Smooth muscle cell (in vitro differentiated cells): Measurements from ENCODE around the gene PROCA1. TPM values are rescaled to one million over a fixed set of nuclear protein-coding genes. Genes with fewer than 3 reads are reported as not detected.
"Not testable (repeated sequence)": the region's sequence is repeated elsewhere in the genome, so short reads cannot be mapped to it uniquely, and the experiment has no call there.

Experiments used
- DNase-seq: peaks from one replicate; lab custom pipeline; 2025; ENCODE audit not compliant: unreplicated experiment; lab: John Stamatoyannopoulos, UW
- H2AFZ ChIP-seq: fragments of 200-600 bp; sonication (generic); 2 replicates; pipeline ENCODE4 v1.6.0; 2016; ENCODE audit warnings: antibody characterized with exemption, low read depth, mild to moderate bottlenecking
- H3F3A ChIP-seq: fragments of 200-600 bp; sonication (generic); 2 replicates; pipeline ENCODE4 v1.6.0; 2017; ENCODE audit warnings: antibody characterized with exemption, low read depth
- H3K27ac ChIP-seq: fragments of 200-600 bp; sonication (generic); 2 replicates; pipeline ENCODE4 v1.5.1; 2016; ENCODE audit warnings: low read depth, mild to moderate bottlenecking
- H3K27me3 ChIP-seq: fragments of 200-600 bp; sonication (generic); 2 replicates; pipeline ENCODE4 v1.6.1; 2016; ENCODE audit warnings: low read depth, mild to moderate bottlenecking
- H3K36me3 ChIP-seq: fragments of 200-600 bp; sonication (generic); 2 replicates; pipeline ENCODE4 v1.5.1; 2016; ENCODE audit warnings: low read depth
- H3K4me1 ChIP-seq: fragments of 200-600 bp; sonication (generic); 2 replicates; pipeline ENCODE4 v1.5.1; 2016; ENCODE audit warnings: low read depth
- H3K4me2 ChIP-seq: fragments of 200-600 bp; sonication (generic); 2 replicates; pipeline ENCODE4 v1.6.0; 2016; ENCODE audit warnings: mild to moderate bottlenecking
- H3K4me3 ChIP-seq: fragments of 200-600 bp; sonication (generic); 2 replicates; pipeline ENCODE4 v1.5.1; 2016; ENCODE audit warnings: mild to moderate bottlenecking
- H3K79me2 ChIP-seq: fragments of 200-600 bp; sonication (generic); 2 replicates; pipeline ENCODE4 v1.6.0; 2016; ENCODE audit warnings: low read depth, mild to moderate bottlenecking
- H3K9ac ChIP-seq: fragments of 200-600 bp; sonication (generic); 2 replicates; pipeline ENCODE4 v1.6.0; 2016; ENCODE audit warnings: low read depth
- H3K9me3 ChIP-seq: fragments of 200-600 bp; sonication (generic); replicated peaks from 2 replicates; pipeline ENCODE4 v1.5.1; 2016; ENCODE audit warnings: low read depth
- H4K20me1 ChIP-seq: fragments of 200-600 bp; sonication (generic); 2 replicates; pipeline ENCODE4 v1.6.0; 2016; ENCODE audit warnings: low read depth
- WGBS: methylation state at CpG from one replicate; pipeline ENCODE4 v1.1.7; 2016; ENCODE audit warnings: low lambda C conversion rate; 5-methylcytosine and 5-hydroxymethylcytosine counted together
- polyA plus RNA-seq: library from polyadenylated mRNA; unstranded; fragments of >200 nt; fragmentation: Nextera tagmentation; extraction: Ambion mirVana; gene quantifications from 2 replicates; pipeline ENCODE4 v1.2.1, GENCODE V29; 2016
- total RNA-seq: library from RNA; depleted of rRNA; stranded (reverse); fragments of >200 nt; gene quantifications from 2 replicates; pipeline ENCODE4 v1.2.3, GENCODE V29; 2014
- TF ChIP-seq, protein P1 (sequence below): fragments of 200-600 bp; sonication (generic); IDR thresholded peaks from 2 replicates; pipeline ENCODE4 v1.5.1; 2017; ENCODE audit warnings: borderline replicate concordance, mild to moderate bottlenecking, antibody characterized with exemption; ENCODE audit not compliant: insufficient read depth, poor library complexity, severe bottlenecking

PROCA1 gene
- total and polyA plus RNA-seq, 2 experiments from 2014 or later, result 3.0 TPM

GRCh38 chr17:28737316-28737715 is 25.6 kb upstream of the PROCA1 start:
- 98% methylated on average over 12 of the region's 12 CpGs for WGBS
- H3K27me3 ChIP-seq, result no peaks in the 10 kb centered on the region
- no peak overlapping the region for H3K27ac ChIP-seq
- H3F3A ChIP-seq, result no peaks in the 10 kb centered on the region
- H3K79me2 ChIP-seq, result no peaks in the 10 kb centered on the region
- H3K4me2 ChIP-seq, result no peak overlapping the region
- TF ChIP-seq, protein P1, sequence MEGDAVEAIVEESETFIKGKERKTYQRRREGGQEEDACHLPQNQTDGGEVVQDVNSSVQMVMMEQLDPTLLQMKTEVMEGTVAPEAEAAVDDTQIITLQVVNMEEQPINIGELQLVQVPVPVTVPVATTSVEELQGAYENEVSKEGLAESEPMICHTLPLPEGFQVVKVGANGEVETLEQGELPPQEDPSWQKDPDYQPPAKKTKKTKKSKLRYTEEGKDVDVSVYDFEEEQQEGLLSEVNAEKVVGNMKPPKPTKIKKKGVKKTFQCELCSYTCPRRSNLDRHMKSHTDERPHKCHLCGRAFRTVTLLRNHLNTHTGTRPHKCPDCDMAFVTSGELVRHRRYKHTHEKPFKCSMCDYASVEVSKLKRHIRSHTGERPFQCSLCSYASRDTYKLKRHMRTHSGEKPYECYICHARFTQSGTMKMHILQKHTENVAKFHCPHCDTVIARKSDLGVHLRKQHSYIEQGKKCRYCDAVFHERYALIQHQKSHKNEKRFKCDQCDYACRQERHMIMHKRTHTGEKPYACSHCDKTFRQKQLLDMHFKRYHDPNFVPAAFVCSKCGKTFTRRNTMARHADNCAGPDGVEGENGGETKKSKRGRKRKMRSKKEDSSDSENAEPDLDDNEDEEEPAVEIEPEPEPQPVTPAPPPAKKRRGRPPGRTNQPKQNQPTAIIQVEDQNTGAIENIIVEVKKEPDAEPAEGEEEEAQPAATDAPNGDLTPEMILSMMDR, result no peak
- no peak overlapping the region for H2AFZ ChIP-seq
- H3K36me3 ChIP-seq, result no peaks in the 10 kb centered on the region
- H3K4me3 ChIP-seq, result no peak overlapping the region
- no peak overlapping the region for H3K9ac ChIP-seq
- no peaks in the 10 kb centered on the region for H3K9me3 ChIP-seq
- no peaks in the 10 kb centered on the region for H4K20me1 ChIP-seq
- H3K4me1 ChIP-seq, result no peaks in the 10 kb centered on the region
- DNase-seq, result no peak

- not testable (repeated sequence) for H3F3A ChIP-seq, DNase-seq, H3K79me2 ChIP-seq, H3K36me3 ChIP-seq, H3K9ac ChIP-seq, H3K4me3 ChIP-seq, H4K20me1 ChIP-seq, H2AFZ ChIP-seq, H3K27me3 ChIP-seq, H3K4me1 ChIP-seq, H3K9me3 ChIP-seq, H3K27ac ChIP-seq, H3K4me2 ChIP-seq
- WGBS, result 92% methylated on average over 7 of the region's 8 CpGs
Observed at GRCh38 chr17:28735913-28736769, 24.5 kb upstream of the PROCA1 start.

DNA sequence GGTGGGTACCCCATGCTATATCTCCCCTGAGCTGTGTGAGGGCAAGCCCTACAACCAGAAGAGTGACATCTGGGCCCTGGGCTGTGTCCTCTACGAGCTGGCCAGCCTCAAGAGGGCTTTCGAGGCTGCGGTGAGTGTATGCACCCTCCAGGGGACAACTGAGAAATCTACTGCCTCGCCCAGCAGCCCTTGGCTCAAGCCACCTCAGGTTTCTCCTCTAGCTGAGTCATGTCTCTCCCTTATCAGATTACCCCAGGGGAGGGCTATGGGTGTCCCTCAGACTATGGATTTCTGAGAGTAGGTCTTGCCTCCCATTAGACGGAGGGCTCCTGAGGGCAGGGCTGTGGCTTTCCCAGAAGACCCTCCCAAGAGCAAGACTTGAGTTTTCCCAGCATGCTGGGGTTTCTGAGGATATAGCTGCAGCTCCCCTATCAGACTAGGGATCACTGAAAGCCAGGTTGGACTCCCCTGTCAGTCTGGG is 23.6 kb upstream of the PROCA1 start:
- Histone ChIP-seq H3K4me3 (no peak overlapping the region), H3K9me3 (no peaks in the 10 kb centered on the region), H4K20me1 (no peaks in the 10 kb centered on the region), H3F3A (no peaks in the 10 kb centered on the region), H3K36me3 (no peaks in the 10 kb centered on the region), H3K9ac (no peak overlapping the region), H3K79me2 (no peaks in the 10 kb centered on the region), H3K4me2 (no peak overlapping the region), H3K4me1 (no peaks in the 10 kb centered on the region), H2AFZ (no peak overlapping the region), H3K27me3 (no peaks in the 10 kb centered on the region), H3K27ac (no peak overlapping the region)
- DNase-seq, result no peak
- WGBS, result 68% methylated on average over 5 of the region's 5 CpGs
- TF ChIP-seq, protein P1, result no peak

GRCh38 chr17:28734712-28735241 is 23.1 kb upstream of the PROCA1 start:
- Histone ChIP-seq H3K36me3 (no peaks in the 10 kb centered on the region), H3K27me3 (no peaks in the 10 kb centered on the region), H3K9me3 (no peaks in the 10 kb centered on the region), H3K79me2 (no peaks in the 10 kb centered on the region), H2AFZ (no peak overlapping the region), H3K4me1 (no peaks in the 10 kb centered on the region), H3K4me2 (no peak overlapping the region), H3F3A (no peaks in the 10 kb centered on the region), H3K4me3 (no peak overlapping the region), H3K27ac (no peak overlapping the region), H4K20me1 (no peaks in the 10 kb centered on the region), H3K9ac (no peak overlapping the region)
- TF ChIP-seq, protein P1, result no peak
- WGBS, result 98% methylated on average over 10 of the region's 10 CpGs
- DNase-seq, result no peak
